ENCODE measurements around the gene ZNF585A.
"Not testable (repeated sequence)": the region's sequence is repeated elsewhere in the genome, so short reads cannot be mapped to it uniquely, and the experiment has no call there.

The ZNF585A gene

GRCh38 chr19:37172368-37173366 is at the start of gene ZNF585A:
Gene ZNF585A, minus strand, starts transcription at chr19:37172695. Its CDS starts 2,785 bp downstream, at chr19:37169910.
- ATAC-seq (replicated peaks; ENCODE audit: extremely low read depth, poor library complexity, severe bottlenecking) (peak; percentile 99), DNase-seq (ENCODE audit: low spot score in 2 of 2) (peak; percentile 87 to 88)
- no peak within 1 kb of the TSS for H3K27ac Mint-ChIP-seq (ENCODE audit: low read depth)
- peaks cover 17% of the 10 kb centered on the region for H3K36me3 Mint-ChIP-seq (ENCODE audit: insufficient read depth)
- peak within 1 kb of the TSS; percentile 23 for H3K4me3 Mint-ChIP-seq
- H3K9me3 Mint-ChIP-seq, result peaks cover 5% of the 10 kb centered on the region
- H3K27me3 Mint-ChIP-seq, result no peaks in the 10 kb centered on the region
- H3K4me1 Mint-ChIP-seq, result peaks cover 7% of the 10 kb centered on the region

GRCh38 chr19:37221136-37221535 is 48.6 kb upstream of the ZNF585A start:
- Mint-ChIP-seq H3K4me3 (no peak overlapping the region), H3K36me3 (ENCODE audit: insufficient read depth) (peaks cover 33% of the 10 kb centered on the region), H3K4me1 (peaks cover 37% of the 10 kb centered on the region), H3K27me3 (no peaks in the 10 kb centered on the region), H3K9me3 (no peaks in the 10 kb centered on the region), H3K27ac (ENCODE audit: low read depth) (no peak overlapping the region)
- DNase-seq (ENCODE audit: low spot score in 2 of 2) (no peak), ATAC-seq (replicated peaks; ENCODE audit: extremely low read depth, poor library complexity, severe bottlenecking) (no peak)

- no peak overlapping the region for H3K27ac Mint-ChIP-seq (ENCODE audit: low read depth)
- no peaks in the 10 kb centered on the region for H3K9me3 Mint-ChIP-seq
- H3K4me3 Mint-ChIP-seq, result no peak overlapping the region
These were observed 47.9 kb upstream of the ZNF585A start for GRCh38 chr19:37220383-37220782.

GRCh38 chr19:37218592-37218935 is 46.1 kb upstream of the ZNF585A start:
- peaks cover 23% of the 10 kb centered on the region for H3K36me3 Mint-ChIP-seq (ENCODE audit: insufficient read depth)
- ATAC-seq (replicated peaks; ENCODE audit: extremely low read depth, poor library complexity, severe bottlenecking), result peak; percentile 0
- H3K27me3 Mint-ChIP-seq, result no peaks in the 10 kb centered on the region
- H3K4me3 Mint-ChIP-seq, result peak overlapping the region; percentile 85
- H3K4me1 Mint-ChIP-seq, result peaks cover 35% of the 10 kb centered on the region
- no peak for DNase-seq (ENCODE audit: low spot score in 2 of 2)
- peak overlapping the region; percentile 80 for H3K27ac Mint-ChIP-seq (ENCODE audit: low read depth)
- H3K9me3 Mint-ChIP-seq, result no peaks in the 10 kb centered on the region

More at GRCh38 chr19:37220383-37220782, 47.9 kb upstream of the ZNF585A start:
- H3K36me3 Mint-ChIP-seq (ENCODE audit: insufficient read depth), result peaks cover 28% of the 10 kb centered on the region
- DNase-seq (ENCODE audit: low spot score in 2 of 2), result no peak
- no peak for ATAC-seq (replicated peaks; ENCODE audit: extremely low read depth, poor library complexity, severe bottlenecking)
- peaks cover 35% of the 10 kb centered on the region for H3K4me1 Mint-ChIP-seq
- H3K27me3 Mint-ChIP-seq, result no peaks in the 10 kb centered on the region

- peak; percentile 73 to 74 for DNase-seq (ENCODE audit: low spot score in 2 of 2)
- peaks cover 35% of the 10 kb centered on the region for H3K4me1 Mint-ChIP-seq
- peaks cover 22% of the 10 kb centered on the region for H3K36me3 Mint-ChIP-seq (ENCODE audit: insufficient read depth)
- peak within 1 kb of the TSS; percentile 80 for H3K27ac Mint-ChIP-seq (ENCODE audit: low read depth)
- no peaks in the 10 kb centered on the region for H3K27me3 Mint-ChIP-seq
- peak; percentile 90 for ATAC-seq (replicated peaks; ENCODE audit: extremely low read depth, poor library complexity, severe bottlenecking)
- no peaks in the 10 kb centered on the region for H3K9me3 Mint-ChIP-seq
- peak within 1 kb of the TSS; percentile 85 for H3K4me3 Mint-ChIP-seq
These were observed 45.5 kb upstream of the ZNF585A start, which contains the start of gene ZNF383 for GRCh38 chr19:37217775-37218591. Gene ZNF383, plus strand, starts transcription at chr19:37218214. Its CDS starts 12,240 bp downstream, at chr19:37230454.

GRCh38 chr19:37217480-37217774 is 44.9 kb upstream of the ZNF585A start:
- H3K27me3 Mint-ChIP-seq, result no peaks in the 10 kb centered on the region
- ATAC-seq (replicated peaks; ENCODE audit: extremely low read depth, poor library complexity, severe bottlenecking) (no peak), DNase-seq (ENCODE audit: low spot score in 2 of 2) (no peak)
- peak overlapping the region; percentile 80 for H3K27ac Mint-ChIP-seq (ENCODE audit: low read depth)
- H3K9me3 Mint-ChIP-seq, result no peaks in the 10 kb centered on the region
- peaks cover 19% of the 10 kb centered on the region for H3K36me3 Mint-ChIP-seq (ENCODE audit: insufficient read depth)
- H3K4me3 Mint-ChIP-seq, result peak overlapping the region; percentile 85
- H3K4me1 Mint-ChIP-seq, result peaks cover 35% of the 10 kb centered on the region

- H3K27me3 Mint-ChIP-seq, result no peaks in the 10 kb centered on the region
- DNase-seq (ENCODE audit: low spot score in 2 of 2) (no peak), ATAC-seq (replicated peaks; ENCODE audit: extremely low read depth, poor library complexity, severe bottlenecking) (no peak)
- H3K36me3 Mint-ChIP-seq (ENCODE audit: insufficient read depth), result peaks cover 23% of the 10 kb centered on the region
- H3K4me1 Mint-ChIP-seq, result peaks cover under 1% of the 10 kb centered on the region
- no peak overlapping the region for H3K4me3 Mint-ChIP-seq
- H3K9me3 Mint-ChIP-seq, result peaks cover 7% of the 10 kb centered on the region
- no peak overlapping the region for H3K27ac Mint-ChIP-seq (ENCODE audit: low read depth)
These were observed 25.3 kb upstream of the ZNF585A start for GRCh38 chr19:37197768-37198167.

GRCh38 chr19:37197115-37197514 is 24.6 kb upstream of the ZNF585A start:
- H3K9me3 Mint-ChIP-seq; H3K4me1 Mint-ChIP-seq; H3K4me3 Mint-ChIP-seq; H3K27ac Mint-ChIP-seq (ENCODE audit: low read depth); ATAC-seq (replicated peaks; ENCODE audit: extremely low read depth, poor library complexity, severe bottlenecking); DNase-seq (ENCODE audit: low spot score in 2 of 2); H3K27me3 Mint-ChIP-seq: not testable (repeated sequence)
- peaks cover 20% of the 10 kb centered on the region for H3K36me3 Mint-ChIP-seq (ENCODE audit: insufficient read depth)

GRCh38 chr19:37195248-37195647 is 22.8 kb upstream of the ZNF585A start:
- peaks cover 20% of the 10 kb centered on the region for H3K36me3 Mint-ChIP-seq (ENCODE audit: insufficient read depth)
- not testable (repeated sequence) for H3K27me3 Mint-ChIP-seq, H3K4me1 Mint-ChIP-seq

GRCh38 chr19:37186071-37186470 is 13.6 kb upstream of the ZNF585A start:
- H3K27me3 Mint-ChIP-seq; DNase-seq (ENCODE audit: low spot score in 2 of 2); H3K27ac Mint-ChIP-seq (ENCODE audit: low read depth); H3K4me1 Mint-ChIP-seq; H3K4me3 Mint-ChIP-seq; ATAC-seq (replicated peaks; ENCODE audit: extremely low read depth, poor library complexity, severe bottlenecking): not testable (repeated sequence)
- peaks cover 14% of the 10 kb centered on the region for H3K36me3 Mint-ChIP-seq (ENCODE audit: insufficient read depth)
- H3K9me3 Mint-ChIP-seq, result peaks cover 33% of the 10 kb centered on the region

More at GRCh38 chr19:37195248-37195647, 22.8 kb upstream of the ZNF585A start:
- not testable (repeated sequence) for ATAC-seq (replicated peaks; ENCODE audit: extremely low read depth, poor library complexity, severe bottlenecking); DNase-seq (ENCODE audit: low spot score in 2 of 2); H3K27ac Mint-ChIP-seq (ENCODE audit: low read depth); H3K4me3 Mint-ChIP-seq
- peaks cover 13% of the 10 kb centered on the region for H3K9me3 Mint-ChIP-seq

- no peak overlapping the region for H3K27ac Mint-ChIP-seq (ENCODE audit: low read depth)
These were observed 6.9 kb downstream of the ZNF585A start for GRCh38 chr19:37165635-37166034.

GRCh38 chr19:37160153-37160552 is 12.3 kb downstream of the ZNF585A start:
- Mint-ChIP-seq H3K36me3 (ENCODE audit: insufficient read depth) (peaks cover 30% of the 10 kb centered on the region), H3K4me1 (no peaks in the 10 kb centered on the region), H3K27ac (ENCODE audit: low read depth) (no peak overlapping the region), H3K4me3 (no peak overlapping the region), H3K27me3 (no peaks in the 10 kb centered on the region), H3K9me3 (peaks cover 25% of the 10 kb centered on the region)
- ATAC-seq (replicated peaks; ENCODE audit: extremely low read depth, poor library complexity, severe bottlenecking) (no peak), DNase-seq (ENCODE audit: low spot score in 2 of 2) (no peak)

More at GRCh38 chr19:37165635-37166034, 6.9 kb downstream of the ZNF585A start:
- Mint-ChIP-seq H3K4me3 (no peak overlapping the region), H3K36me3 (ENCODE audit: insufficient read depth) (peaks cover 37% of the 10 kb centered on the region), H3K4me1 (peaks cover 7% of the 10 kb centered on the region), H3K9me3 (peaks cover 25% of the 10 kb centered on the region), H3K27me3 (no peaks in the 10 kb centered on the region)
- no peak for ATAC-seq (replicated peaks; ENCODE audit: extremely low read depth, poor library complexity, severe bottlenecking)
- DNase-seq (ENCODE audit: low spot score in 2 of 2), result no peak
